ENCODE results near the gene PSPH. TPM values are rescaled to one million over a fixed set of nuclear protein-coding genes. Genes with fewer than 3 reads are reported as not detected.
"Not testable (repeated sequence)": the region's sequence is repeated elsewhere in the genome, so short reads cannot be mapped to it uniquely, and the experiment has no call there.

The PSPH gene
- total RNA-seq, 1 experiment from 2014 or later = 59.0 TPM

- no TSS peak for BruUV-seq (replicated peaks)
- ChIA-PET POLR2A (ENCODE audit: low non-redundant PET) (no interaction called here), CTCF (no interaction called here)
- DNase-seq (ENCODE audit: low spot score) = no peak
- Histone ChIP-seq H3K4me1 (ENCODE audit: insufficient read depth, low read length, poor library complexity, severe bottlenecking) (peaks cover 35% of the 10 kb centered on the region), H3K36me3 (ENCODE audit: insufficient read depth, low read length, poor library complexity, severe bottlenecking) (peaks cover 65% of the 10 kb centered on the region), H3K9me3 (ENCODE audit: low read depth, low read length, poor library complexity, severe bottlenecking) (no peaks in the 10 kb centered on the region), H3K4me3 (ENCODE audit: low read depth, low read length, poor library complexity, severe bottlenecking) (no peak overlapping the region), H3K27ac (ENCODE audit: low read depth, low read length, poor library complexity, severe bottlenecking) (no peak overlapping the region), H3K27me3 (replicated peaks; ENCODE audit: insufficient read depth, low read depth, low read length, poor library complexity) (no peaks in the 10 kb centered on the region)
- intact Hi-C loops (cut with micrococcal nuclease; ENCODE audit: unreplicated experiment) = no loop called here
- TF ChIP-seq EZH2 (IDR thresholded peaks at IDR 0.05; ENCODE audit: borderline replicate concordance, low read depth, low read length, poor library complexity, severe bottlenecking) = no peak
- TF ChIP-seq, protein P1, sequence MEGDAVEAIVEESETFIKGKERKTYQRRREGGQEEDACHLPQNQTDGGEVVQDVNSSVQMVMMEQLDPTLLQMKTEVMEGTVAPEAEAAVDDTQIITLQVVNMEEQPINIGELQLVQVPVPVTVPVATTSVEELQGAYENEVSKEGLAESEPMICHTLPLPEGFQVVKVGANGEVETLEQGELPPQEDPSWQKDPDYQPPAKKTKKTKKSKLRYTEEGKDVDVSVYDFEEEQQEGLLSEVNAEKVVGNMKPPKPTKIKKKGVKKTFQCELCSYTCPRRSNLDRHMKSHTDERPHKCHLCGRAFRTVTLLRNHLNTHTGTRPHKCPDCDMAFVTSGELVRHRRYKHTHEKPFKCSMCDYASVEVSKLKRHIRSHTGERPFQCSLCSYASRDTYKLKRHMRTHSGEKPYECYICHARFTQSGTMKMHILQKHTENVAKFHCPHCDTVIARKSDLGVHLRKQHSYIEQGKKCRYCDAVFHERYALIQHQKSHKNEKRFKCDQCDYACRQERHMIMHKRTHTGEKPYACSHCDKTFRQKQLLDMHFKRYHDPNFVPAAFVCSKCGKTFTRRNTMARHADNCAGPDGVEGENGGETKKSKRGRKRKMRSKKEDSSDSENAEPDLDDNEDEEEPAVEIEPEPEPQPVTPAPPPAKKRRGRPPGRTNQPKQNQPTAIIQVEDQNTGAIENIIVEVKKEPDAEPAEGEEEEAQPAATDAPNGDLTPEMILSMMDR (conservative IDR thresholded peaks at IDR 0.05; ENCODE audit: low read depth, low read length) = no peak
Observed at GRCh38 chr7:56053993-56054392, 2.7 kb upstream of the PSPH start.

DNA sequence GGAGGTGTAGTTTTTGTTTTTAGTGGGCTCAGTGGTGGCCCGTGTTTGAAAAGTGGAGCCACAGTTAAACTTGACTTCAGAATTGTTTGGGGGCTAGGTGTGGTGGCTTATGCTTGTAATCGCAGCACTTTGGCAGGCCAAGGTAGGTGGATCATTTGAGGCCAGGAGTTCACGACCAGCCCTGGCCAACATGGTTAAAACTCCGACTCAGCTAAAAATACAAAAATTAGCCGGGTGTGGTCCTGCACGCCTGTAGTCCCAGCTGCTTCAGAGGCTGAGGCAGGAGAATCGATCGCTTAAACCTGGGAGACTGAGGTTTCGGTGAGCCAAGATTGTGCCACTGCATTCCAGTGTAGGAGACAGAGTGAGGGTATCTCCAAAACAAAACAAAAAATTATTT lies 2.1 kb upstream of the PSPH start:
- CTCF ChIA-PET = no interaction called here
- intact Hi-C loops (cut with micrococcal nuclease; ENCODE audit: unreplicated experiment) = no loop called here
- peak overlapping the region; percentile 92 for H3K27ac ChIP-seq (ENCODE audit: low read depth, low read length, poor library complexity, severe bottlenecking)
- no peaks in the 10 kb centered on the region for H3K9me3 ChIP-seq (ENCODE audit: low read depth, low read length, poor library complexity, severe bottlenecking)
- no peak for DNase-seq (ENCODE audit: low spot score)
- no peaks in the 10 kb centered on the region for H3K27me3 ChIP-seq (replicated peaks; ENCODE audit: insufficient read depth, low read depth, low read length, poor library complexity)
- POLR2A ChIA-PET (ENCODE audit: low non-redundant PET) = no interaction called here
- TF ChIP-seq, protein P1 (conservative IDR thresholded peaks at IDR 0.05; ENCODE audit: low read depth, low read length) = no peak
- no peak for TF ChIP-seq EZH2 (IDR thresholded peaks at IDR 0.05; ENCODE audit: borderline replicate concordance, low read depth, low read length, poor library complexity, severe bottlenecking)
- H3K36me3 ChIP-seq (ENCODE audit: insufficient read depth, low read length, poor library complexity, severe bottlenecking) = peaks cover 59% of the 10 kb centered on the region
- BruUV-seq (replicated peaks) = no TSS peak
- peaks cover 35% of the 10 kb centered on the region for H3K4me1 ChIP-seq (ENCODE audit: insufficient read depth, low read length, poor library complexity, severe bottlenecking)
- H3K4me3 ChIP-seq (ENCODE audit: low read depth, low read length, poor library complexity, severe bottlenecking) = peak overlapping the region; percentile 90

DNA sequence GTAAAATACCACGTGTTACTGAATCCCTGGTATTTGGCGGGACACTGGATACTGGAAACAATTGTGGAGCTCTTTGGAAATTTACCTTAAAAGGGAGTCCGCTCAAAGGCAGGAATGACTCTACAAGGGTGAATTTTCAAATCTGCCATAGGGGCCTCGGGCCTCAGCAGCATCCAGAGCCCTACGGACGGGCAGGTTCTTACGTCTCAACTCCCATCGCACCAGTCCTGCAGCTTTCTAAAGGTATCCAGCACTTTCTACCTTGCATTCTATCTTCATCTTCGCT lies 248 bp downstream of the PSPH start:
- TSS peak; percentile 87 for BruUV-seq (replicated peaks)
- Histone ChIP-seq H3K4me3 (ENCODE audit: low read depth, low read length, poor library complexity, severe bottlenecking) (peak overlapping the region; percentile 90), H3K27ac (ENCODE audit: low read depth, low read length, poor library complexity, severe bottlenecking) (peak overlapping the region; percentile 92), H3K9me3 (ENCODE audit: low read depth, low read length, poor library complexity, severe bottlenecking) (no peaks in the 10 kb centered on the region), H3K4me1 (ENCODE audit: insufficient read depth, low read length, poor library complexity, severe bottlenecking) (peaks cover 35% of the 10 kb centered on the region), H3K27me3 (replicated peaks; ENCODE audit: insufficient read depth, low read depth, low read length, poor library complexity) (no peaks in the 10 kb centered on the region), H3K36me3 (ENCODE audit: insufficient read depth, low read length, poor library complexity, severe bottlenecking) (peaks cover 35% of the 10 kb centered on the region)
- intact Hi-C loops (cut with micrococcal nuclease; ENCODE audit: unreplicated experiment) = no loop called here
- no peak for DNase-seq (ENCODE audit: low spot score)
- ChIA-PET POLR2A (ENCODE audit: low non-redundant PET) (interaction anchor here (0.5 to 1.0 kb wide), 4 partner anchors 17 to 440 kb away, joined by 3 to 5 read pairs (median 3); no protein-coding TSS in a partner anchor), CTCF (interaction anchor here (0.7 to 1.1 kb wide), 2 partner anchors 10 to 410 kb away, joined by 3 read pairs; no protein-coding TSS in a partner anchor)
- TF ChIP-seq, protein P1 (conservative IDR thresholded peaks at IDR 0.05; ENCODE audit: low read depth, low read length) = no peak
- no peak for TF ChIP-seq EZH2 (IDR thresholded peaks at IDR 0.05; ENCODE audit: borderline replicate concordance, low read depth, low read length, poor library complexity, severe bottlenecking)

DNA sequence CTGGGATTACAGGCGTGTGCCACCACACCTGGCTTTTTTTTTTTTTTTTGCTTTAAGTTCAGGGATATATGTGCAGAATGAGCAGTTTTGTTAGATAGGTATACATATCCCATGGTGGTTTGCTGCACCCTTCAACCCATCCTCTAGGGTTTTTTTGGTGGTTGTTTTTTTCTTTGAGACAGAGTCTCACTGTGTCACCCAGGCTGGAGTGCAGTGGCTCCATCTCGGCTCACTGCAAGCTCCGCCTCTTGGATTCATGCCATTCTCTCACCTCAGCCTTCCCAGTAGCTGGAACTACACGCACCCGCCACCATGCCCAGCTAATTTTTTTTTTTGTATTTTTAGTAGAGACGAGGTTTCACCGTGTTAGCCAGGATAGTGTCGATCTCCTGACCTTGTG lies 2.5 kb downstream of the PSPH start:
- H3K36me3 ChIP-seq (ENCODE audit: insufficient read depth, low read length, poor library complexity, severe bottlenecking) = peaks cover 17% of the 10 kb centered on the region
- peak; percentile 35 for DNase-seq (ENCODE audit: low spot score)
- H3K9me3 ChIP-seq (ENCODE audit: low read depth, low read length, poor library complexity, severe bottlenecking); CTCF ChIA-PET; H3K4me3 ChIP-seq (ENCODE audit: low read depth, low read length, poor library complexity, severe bottlenecking); H3K27ac ChIP-seq (ENCODE audit: low read depth, low read length, poor library complexity, severe bottlenecking); intact Hi-C loops (cut with micrococcal nuclease; ENCODE audit: unreplicated experiment); POLR2A ChIA-PET (ENCODE audit: low non-redundant PET); BruUV-seq (replicated peaks); H3K27me3 ChIP-seq (replicated peaks; ENCODE audit: insufficient read depth, low read depth, low read length, poor library complexity): not testable (repeated sequence)
- H3K4me1 ChIP-seq (ENCODE audit: insufficient read depth, low read length, poor library complexity, severe bottlenecking) = peaks cover 19% of the 10 kb centered on the region
